K562 (cell line): Measurements from ENCODE around the gene ZBTB42. TPM values are rescaled to one million over a fixed set of nuclear protein-coding genes. Genes with fewer than 3 reads are reported as not detected.
A peak's percentile ranks its signal among the peaks of the same experiment; 100 is the strongest.

Source experiments
- ATAC-seq: fragments of 200-7000 bp; cut with Tn5 transposase; 3 replicates; pipeline ENCODE4 v1.9.1; 2020; ENCODE audit warnings: moderate library complexity
- BruUV-seq: library from RNA; stranded (reverse); fragments of 400-500 nt; replicated peaks from 2 replicates; lab custom pipeline; 2021; lab: Mats Ljungman, UMichigan
- CTCF ChIA-PET: fragments of 300-600 bp; formaldehyde crosslinking; extraction: SDS; loops from one replicate; lab custom pipeline; 2021; ENCODE audit warnings: low intra/inter-chr PET ratio; lab: Yijun Ruan, JAX
- POLR2A ChIA-PET: fragments of 300-600, 350-650 bp; sonication (Branson Sonifier 250); formaldehyde crosslinking; extraction: SDS; loops from one replicate; lab custom pipeline; 2021; ENCODE audit warnings: antibody characterized with exemption, inconsistent platforms; lab: Yijun Ruan, JAX
- DNase-seq, 4 experiments: peaks; one replicate each; pipeline versions ENCODE4 v3.0.0 to v3.0.0-alpha.2; 2011 to 2018; ENCODE audit warnings: low spot score in 3 of 4, mixed read lengths in 3 of 4; ENCODE audit errors: extremely low read depth in 1 of 4
- FAIRE-seq: peaks from 2 replicates; lab custom pipeline; 2011; peaks lifted over from hg19 to GRCh38; lab: Jason Lieb, UNC
- H2AFZ ChIP-seq: 2 replicates; pipeline ENCODE4 v1.6.0; 2011; ENCODE audit warnings: low read depth, low read length, control low read depth, inconsistent platforms
- H3K27ac ChIP-seq: fragments of 200-600 bp; 3 replicates; pipeline ENCODE4 v1.8.0; 2011; ENCODE audit warnings: low read depth, mild to moderate bottlenecking, control low read depth, inconsistent platforms, low read length, moderate library complexity, mixed read lengths; ENCODE audit errors: extremely low read depth
- H3K27me3 ChIP-seq, 2 experiments: fragments of 300-600 bp in 1 of 2; 2 replicates in 1 of 2; 3 replicates in 1 of 2; pipeline versions ENCODE4 v1.6.0 to v1.8.0; 2011; ENCODE audit warnings: inconsistent platforms in 2 of 2, low read length in 2 of 2, mild to moderate bottlenecking in 1 of 2, mixed read lengths in 1 of 2, moderate library complexity in 1 of 2; ENCODE audit not compliant: control insufficient read depth in 2 of 2, insufficient read depth in 2 of 2
- H3K36me3 ChIP-seq: fragments of 300-600 bp; 3 replicates; pipeline ENCODE4 v1.8.0; 2011; ENCODE audit warnings: mild to moderate bottlenecking, low read length, inconsistent platforms; ENCODE audit not compliant: control insufficient read depth, insufficient read depth
- H3K4me1 ChIP-seq, 2 experiments: fragments of 200-600 bp in 1 of 2; replicated peaks in 1 of 2; 2 replicates in 1 of 2; 3 replicates in 1 of 2; pipeline versions ENCODE4 v1.5.1 to v1.8.0; 2011; ENCODE audit warnings: inconsistent platforms in 2 of 2, low read length in 2 of 2, mild to moderate bottlenecking in 1 of 2, mixed read lengths in 1 of 2, moderate library complexity in 1 of 2; ENCODE audit not compliant: control insufficient read depth in 2 of 2, insufficient read depth in 2 of 2
- H3K4me2 ChIP-seq: 2 replicates; pipeline ENCODE4 v1.6.1; 2011; ENCODE audit warnings: low read length, control low read depth, inconsistent platforms, mixed read lengths; ENCODE audit not compliant: insufficient read depth
- H3K4me3 ChIP-seq: fragments of 200-600 bp; sonication (generic), shearing (Covaris generic); 2 replicates; pipeline ENCODE4 v1.5.1; 2016; ENCODE audit warnings: control low read depth, inconsistent platforms
- H3K79me2 ChIP-seq: fragments of 200-600 bp; 3 replicates; pipeline ENCODE4 v1.8.0; 2011; ENCODE audit warnings: low read length, inconsistent platforms; ENCODE audit not compliant: control insufficient read depth, insufficient read depth
- H3K9ac ChIP-seq, 2 experiments: 2 replicates each; pipeline versions ENCODE4 v1.6.0 to v1.6.1; 2011; ENCODE audit warnings: low read depth in 2 of 2, low read length in 2 of 2, control low read depth in 1 of 2, inconsistent platforms in 1 of 2, mild to moderate bottlenecking in 1 of 2, mixed read lengths in 1 of 2; ENCODE audit not compliant: insufficient read depth in 1 of 2
- H3K9me1 ChIP-seq: one replicate; pipeline ENCODE4 v1.6.0; 2011; ENCODE audit warnings: inconsistent platforms, mild to moderate bottlenecking, low read length, moderate library complexity; ENCODE audit not compliant: control insufficient read depth, insufficient read depth
- H3K9me3 ChIP-seq: replicated peaks from 2 replicates; pipeline ENCODE4 v1.5.1; 2011; ENCODE audit warnings: low read depth, low read length, inconsistent platforms; ENCODE audit not compliant: control insufficient read depth, insufficient read depth
- H4K20me1 ChIP-seq: replicated peaks from 2 replicates; pipeline ENCODE4 v1.6.1; 2011; ENCODE audit warnings: low read length, inconsistent platforms, mixed read lengths; ENCODE audit not compliant: control insufficient read depth, insufficient read depth
- CBX5 ChIP-seq: IDR thresholded peaks from 2 replicates; pipeline ENCODE4 v1.6.1; 2014; ENCODE audit warnings: low read depth, borderline replicate concordance
- DPF2 ChIP-seq: fragments of 450-650 bp; IDR thresholded peaks from 2 replicates; pipeline ENCODE4 v1.6.1; 2016
- EGR1 ChIP-seq: fragments of 450-650 bp; conservative IDR thresholded peaks from 2 replicates; pipeline ENCODE4 v1.6.1; 2017; ENCODE audit warnings: mild to moderate bottlenecking
- ELF1 ChIP-seq: fragments of 200-800 bp; sonication (Bioruptor generic); IDR thresholded peaks from 2 replicates; pipeline ENCODE4 v1.6.1; 2016; ENCODE audit warnings: missing genetic modification characterization, missing compliant biosample characterization
- HEY1 ChIP-seq: fragments of 250-450 bp; sonication (Bioruptor Pico); IDR thresholded peaks from 2 replicates; pipeline ENCODE4 v1.5.0; 2020; ENCODE audit warnings: mild to moderate bottlenecking, moderate library complexity, borderline replicate concordance
- MEF2A ChIP-seq: IDR thresholded peaks from 2 replicates; pipeline ENCODE4 v1.6.1; 2011; ENCODE audit warnings: low read depth, mild to moderate bottlenecking, low read length, moderate library complexity; ENCODE audit not compliant: control insufficient read depth
- POU5F1 ChIP-seq: fragments of 150-350 bp; IDR thresholded peaks from 2 replicates; pipeline ENCODE4 v1.6.1; 2014; ENCODE audit warnings: borderline replicate concordance, low read length, low read depth, mild to moderate bottlenecking; ENCODE audit not compliant: partially characterized antibody
- PTBP1 ChIP-seq: fragments of 200-400 bp; formaldehyde crosslinking; IDR thresholded peaks from 2 replicates; pipeline ENCODE4 v1.6.1; 2017; ENCODE audit warnings: low read depth, low read length
- TAF9B ChIP-seq: fragments of 450-650 bp; IDR thresholded peaks from 2 replicates; pipeline ENCODE4 v1.6.1; 2018; ENCODE audit warnings: mild to moderate bottlenecking; ENCODE audit not compliant: partially characterized antibody
- TCF7 ChIP-seq: sonication (generic); IDR thresholded peaks from 2 replicates; pipeline ENCODE4 v1.6.1; 2016; ENCODE audit warnings: antibody characterized with exemption, borderline replicate concordance
- ZEB2 ChIP-seq: fragments of 450-650 bp; IDR thresholded peaks from 2 replicates; pipeline ENCODE4 v1.6.1; 2016
- WGBS: fragments of 100-300 bp; shearing (Covaris generic); methylation state at CpG from one replicate; pipeline ENCODE4 v1.1.6; 2016; ENCODE audit warnings: low coverage, mixed read lengths; ENCODE audit not compliant: insufficient coverage; ENCODE audit errors: missing lambda C conversion rate; 5-methylcytosine and 5-hydroxymethylcytosine counted together
- in situ Hi-C: fragments of 300-500 bp; cut with MboI; formaldehyde crosslinking; loops from 4 replicates; pipeline ENCODE4 v1.15.0; 2018; ENCODE audit warnings: inconsistent platforms, mixed read lengths
- intact Hi-C: fragments of 100-400 bp; cut with micrococcal nuclease; formaldehyde crosslinking; loops from 2 replicates; pipeline ENCODE4 v1.14.2; 2022
- polyA plus RNA-seq, 8 experiments: library from polyadenylated mRNA; depleted of rRNA in 4 of 8; stranded (reverse) in 5 of 8; unstranded in 3 of 8; fragments of >200 nt; fragmentation: Nextera tagmentation in 2 of 8; fragmentation: Illumina TruSeq in 1 of 8; extraction: Ambion mirVana in 2 of 8; extraction: Trizol in 1 of 8; gene quantifications; 2 replicates each; pipeline versions ENCODE4 v1.2.1 to v1.2.3, GENCODE V29; 2011 to 2014; ENCODE audit warnings: inconsistent platforms in 1 of 8, missing spikeins in 1 of 8
- total RNA-seq, 7 experiments: library from RNA; depleted of rRNA in 6 of 7; stranded (reverse); fragments of >200 nt in 6 of 7; fragmentation: Illumina TruSeq in 2 of 7; extraction: Trizol in 2 of 7; gene quantifications; 2 replicates each; pipeline versions ENCODE4 v1.2.1 to v1.2.3, GENCODE V29; 2011 to 2021; ENCODE audit warnings: low replicate concordance in 1 of 7
- TF ChIP-seq, protein P1 (sequence below): sonication (generic); formaldehyde crosslinking; IDR thresholded peaks from 2 replicates; pipeline ENCODE4 v1.8.1; 2023; ENCODE audit warnings: mild to moderate bottlenecking, missing genetic modification reagents

ZBTB42 gene
- total and polyA plus RNA-seq, 9 of the 15 experiments (the other 6 are each of a cell fraction or from before 2014, with no cell fraction given) = 0.03 to 8.5 (median 2.4) TPM

DNA sequence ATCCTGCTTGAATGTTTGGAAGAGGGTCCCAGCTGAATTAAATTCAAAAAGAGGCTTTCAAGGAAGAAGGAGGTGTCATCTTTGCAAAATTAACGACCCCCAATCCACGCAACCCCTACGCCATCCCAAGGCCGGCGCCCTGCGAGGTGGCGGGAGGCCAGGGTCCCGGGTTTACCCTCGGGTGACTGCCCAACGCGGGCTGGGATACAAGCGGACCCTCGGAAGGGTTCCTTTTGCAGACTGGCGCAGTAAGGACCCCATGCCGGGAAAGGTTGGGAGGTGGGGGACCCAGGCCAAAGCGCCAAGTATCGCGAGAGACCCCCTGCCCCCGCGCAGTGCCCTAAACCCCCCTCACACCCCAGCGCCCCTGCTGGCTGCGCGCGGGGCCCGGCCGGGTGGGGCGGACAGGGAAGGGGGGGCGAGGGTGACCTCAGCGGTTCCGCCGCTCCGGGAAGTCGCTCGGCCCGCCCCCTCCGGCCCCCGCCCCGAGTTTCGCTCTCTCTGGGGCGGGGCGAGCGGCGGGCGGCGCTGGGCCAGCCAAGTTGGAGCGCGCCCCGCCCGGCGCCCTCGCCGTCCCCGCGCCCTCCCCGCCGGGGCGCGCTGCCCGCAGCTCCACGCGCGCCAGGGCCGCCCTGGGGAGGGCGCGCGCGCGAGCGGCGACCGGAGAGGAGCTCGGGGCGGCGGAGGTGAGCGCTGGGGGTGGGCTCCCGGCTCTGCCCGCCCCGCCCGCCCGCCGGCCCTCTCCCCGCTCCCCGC, 708 bp upstream of the ZBTB42 start (continued):
- TF ChIP-seq CBX5 (no peak), DPF2 (peak; percentile 15; the same call in 1 of the 2 replicates), ELF1 (peak; percentile 53; the same call in 1 of the 2 replicates), POU5F1 (no peak), PTBP1 (no peak), TAF9B (no peak), EGR1 (peak; percentile 66)
- TF ChIP-seq, all 486 proteins: peak for 49

- DNase-seq (no peak), FAIRE-seq (no peak)
- peaks cover 28% of the 10 kb centered on the region for H3K79me2 ChIP-seq
- peaks cover 63 to 93% of the 10 kb centered on the region in 2 experiments for H3K4me1 ChIP-seq
- no peaks in the 10 kb centered on the region for H3K9me3 ChIP-seq
- H2AFZ ChIP-seq = no peak overlapping the region; the same call in 1 of the 2 replicates
- ChIA-PET CTCF (no interaction called here), POLR2A (interaction anchor here (0.6 to 1.1 kb wide), 2 partner anchors 10 to 1049 kb away, joined by 3 read pairs; no protein-coding TSS in a partner anchor)
- in situ Hi-C loops = no loop called here
- no peaks in the 10 kb centered on the region for H3K27me3 ChIP-seq
- peaks cover 6% of the 10 kb centered on the region; the same call in 1 of the 3 replicates for H3K36me3 ChIP-seq
- H3K4me2 ChIP-seq = peak overlapping the region; percentile 70
- BruUV-seq = no TSS peak
- no peaks in the 10 kb centered on the region for H4K20me1 ChIP-seq
- no peaks in the 10 kb centered on the region for H3K9me1 ChIP-seq
- peak overlapping the region in 1 of 2 experiments; percentile 92; a peak in 2 of 4 replicates for H3K9ac ChIP-seq
- TF ChIP-seq HEY1 (CRISPR knock-in tag) (no peak), MEF2A (no peak), ZEB2 (no peak), TCF7 (no peak)
- TF ChIP-seq, protein P1, sequence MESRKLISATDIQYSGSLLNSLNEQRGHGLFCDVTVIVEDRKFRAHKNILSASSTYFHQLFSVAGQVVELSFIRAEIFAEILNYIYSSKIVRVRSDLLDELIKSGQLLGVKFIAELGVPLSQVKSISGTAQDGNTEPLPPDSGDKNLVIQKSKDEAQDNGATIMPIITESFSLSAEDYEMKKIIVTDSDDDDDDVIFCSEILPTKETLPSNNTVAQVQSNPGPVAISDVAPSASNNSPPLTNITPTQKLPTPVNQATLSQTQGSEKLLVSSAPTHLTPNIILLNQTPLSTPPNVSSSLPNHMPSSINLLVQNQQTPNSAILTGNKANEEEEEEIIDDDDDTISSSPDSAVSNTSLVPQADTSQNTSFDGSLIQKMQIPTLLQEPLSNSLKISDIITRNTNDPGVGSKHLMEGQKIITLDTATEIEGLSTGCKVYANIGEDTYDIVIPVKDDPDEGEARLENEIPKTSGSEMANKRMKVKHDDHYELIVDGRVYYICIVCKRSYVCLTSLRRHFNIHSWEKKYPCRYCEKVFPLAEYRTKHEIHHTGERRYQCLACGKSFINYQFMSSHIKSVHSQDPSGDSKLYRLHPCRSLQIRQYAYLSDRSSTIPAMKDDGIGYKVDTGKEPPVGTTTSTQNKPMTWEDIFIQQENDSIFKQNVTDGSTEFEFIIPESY (CRISPR knock-in tag) = peak; percentile 69
- TF ChIP-seq, all 486 proteins: peak for 1
- intact Hi-C loops = no loop called here
- Histone ChIP-seq H3K27ac (peak overlapping the region; percentile 52; the same call in 1 of the 3 replicates), H3K4me3 (peak overlapping the region; percentile 55)
- ATAC-seq = no peak
- WGBS = 85% methylated on average over 26 of the region's 45 CpGs
Measured at GRCh38 chr14:104801520-104802393, 856 bp downstream of the ZBTB42 start.
